Measurements from ENCODE around the gene MYMK.

Gene MYMK

GRCh38 chr9:133488686-133489252 is 36.0 kb downstream of the MYMK start:
- no peak overlapping the region for H3K4me3 Mint-ChIP-seq
- no peaks in the 10 kb centered on the region for H3K36me3 Mint-ChIP-seq
- CTCF ChIA-PET = interaction anchor here (0.6 to 1.1 kb wide), 4 partner anchors 8 to 467 kb away, joined by 3 to 4 read pairs (median 3); no protein-coding TSS in a partner anchor
- H3K27ac Mint-ChIP-seq = no peak overlapping the region
- H3K27me3 Mint-ChIP-seq = peaks cover 23% of the 10 kb centered on the region
- peaks cover 10% of the 10 kb centered on the region for H3K4me1 Mint-ChIP-seq
- H3K9me3 Mint-ChIP-seq = no peaks in the 10 kb centered on the region
- DNase-seq = no peak

GRCh38 chr9:133487331-133487725 is 37.4 kb downstream of the MYMK start:
- H3K36me3 Mint-ChIP-seq = no peaks in the 10 kb centered on the region
- peaks cover 10% of the 10 kb centered on the region for H3K4me1 Mint-ChIP-seq
- CTCF ChIA-PET = interaction anchor here (1.2 to 3.6 kb wide), 8 partner anchors 7 to 306 kb away, joined by 3 to 39 read pairs (median 6); no protein-coding TSS in a partner anchor
- H3K4me3 Mint-ChIP-seq = no peak overlapping the region
- peaks cover 33% of the 10 kb centered on the region for H3K27me3 Mint-ChIP-seq
- no peak for DNase-seq
- no peak overlapping the region for H3K27ac Mint-ChIP-seq
- no peaks in the 10 kb centered on the region for H3K9me3 Mint-ChIP-seq

- Mint-ChIP-seq H3K27ac (no peak overlapping the region), H3K27me3 (peaks cover 42% of the 10 kb centered on the region), H3K36me3 (no peaks in the 10 kb centered on the region), H3K4me3 (no peak overlapping the region), H3K4me1 (peaks cover 10% of the 10 kb centered on the region), H3K9me3 (no peaks in the 10 kb centered on the region)
- DNase-seq = peak; percentile 38
- CTCF ChIA-PET = interaction anchor here (0.7 to 3.6 kb wide), 14 partner anchors 9 to 463 kb away, joined by 3 to 39 read pairs (median 3); partner anchors contain the start of gene CACFD1
These were observed 39.1 kb downstream of the MYMK start for GRCh38 chr9:133485531-133486260.

GRCh38 chr9:133484671-133485437 is 39.9 kb downstream of the MYMK start:
- CTCF ChIA-PET = interaction anchor here (0.7 to 3.6 kb wide), 8 partner anchors 26 to 463 kb away, joined by 3 to 39 read pairs (median 3); partner anchors contain the start of gene CACFD1
- H3K27ac Mint-ChIP-seq = no peak overlapping the region
- no peak for DNase-seq
- H3K4me3 Mint-ChIP-seq = no peak overlapping the region
- H3K36me3 Mint-ChIP-seq = no peaks in the 10 kb centered on the region
- peaks cover 12% of the 10 kb centered on the region for H3K4me1 Mint-ChIP-seq
- H3K27me3 Mint-ChIP-seq = peaks cover 41% of the 10 kb centered on the region
- H3K9me3 Mint-ChIP-seq = no peaks in the 10 kb centered on the region

- no peaks in the 10 kb centered on the region for H3K36me3 Mint-ChIP-seq
- no peak overlapping the region for H3K27ac Mint-ChIP-seq
- CTCF ChIA-PET = interaction anchor here (0.6 kb wide), 2 partner anchors 144 to 186 kb away, joined by 3 to 4 read pairs; no protein-coding TSS in a partner anchor
- no peak overlapping the region for H3K4me3 Mint-ChIP-seq
- H3K27me3 Mint-ChIP-seq = peaks cover 47% of the 10 kb centered on the region
- no peaks in the 10 kb centered on the region for H3K9me3 Mint-ChIP-seq
- H3K4me1 Mint-ChIP-seq = peaks cover 18% of the 10 kb centered on the region
- no peak for DNase-seq
These were observed 41.1 kb downstream of the MYMK start for GRCh38 chr9:133483611-133484010.

- Mint-ChIP-seq H3K4me3 (peak within 1 kb of the TSS; percentile 57), H3K36me3 (no peaks in the 10 kb centered on the region), H3K27me3 (peaks cover 48% of the 10 kb centered on the region), H3K9me3 (no peaks in the 10 kb centered on the region), H3K27ac (peak within 1 kb of the TSS; percentile 28), H3K4me1 (peaks cover 10% of the 10 kb centered on the region)
- CTCF ChIA-PET = interaction anchor here (0.7 kb wide), 1 partner anchor 293 kb away, joined by 3 read pairs; no protein-coding TSS in a partner anchor
- peak; percentile 91 for DNase-seq
These were observed 45.7 kb downstream of the MYMK start, which contains the start of gene SLC2A6 for GRCh38 chr9:133478851-133479711. SLC2A6 (minus strand) TSS chr9:133479099; CDS start chr9:133479059, 40 bp downstream.

- Mint-ChIP-seq H3K4me3 (peak overlapping the region; percentile 57), H3K27me3 (peaks cover 43% of the 10 kb centered on the region), H3K27ac (no peak overlapping the region), H3K4me1 (peaks cover 12% of the 10 kb centered on the region), H3K36me3 (no peaks in the 10 kb centered on the region), H3K9me3 (no peaks in the 10 kb centered on the region)
- CTCF ChIA-PET = interaction anchor here (0.7 to 1.5 kb wide), 2 partner anchors 292 to 295 kb away, joined by 3 to 4 read pairs; no protein-coding TSS in a partner anchor
- no peak for DNase-seq
These were observed 46.5 kb downstream of the MYMK start for GRCh38 chr9:133477992-133478850.

- Mint-ChIP-seq H3K36me3 (no peaks in the 10 kb centered on the region), H3K27ac (no peak overlapping the region), H3K27me3 (peaks cover 35% of the 10 kb centered on the region), H3K4me1 (peaks cover 12% of the 10 kb centered on the region), H3K9me3 (no peaks in the 10 kb centered on the region), H3K4me3 (peak overlapping the region; percentile 28)
- CTCF ChIA-PET = interaction anchor here (1.5 kb wide), 1 partner anchor 295 kb away, joined by 4 read pairs; no protein-coding TSS in a partner anchor
- DNase-seq = no peak
These were observed 47.3 kb downstream of the MYMK start for GRCh38 chr9:133477461-133477860.

- DNase-seq = no peak
- H3K36me3 Mint-ChIP-seq = no peaks in the 10 kb centered on the region
- peaks cover 12% of the 10 kb centered on the region for H3K4me1 Mint-ChIP-seq
- no peaks in the 10 kb centered on the region for H3K9me3 Mint-ChIP-seq
- no peak overlapping the region for H3K27ac Mint-ChIP-seq
- CTCF ChIA-PET = interaction anchor here (1.5 to 1.6 kb wide), 2 partner anchors 71 to 294 kb away, joined by 3 to 4 read pairs; no protein-coding TSS in a partner anchor
- H3K27me3 Mint-ChIP-seq = peaks cover 31% of the 10 kb centered on the region
- no peak overlapping the region for H3K4me3 Mint-ChIP-seq
These were observed 47.8 kb downstream of the MYMK start for GRCh38 chr9:133476941-133477340.

- Mint-ChIP-seq H3K27ac (no peak overlapping the region), H3K36me3 (no peaks in the 10 kb centered on the region), H3K4me3 (no peak overlapping the region), H3K27me3 (peaks cover 24% of the 10 kb centered on the region), H3K4me1 (peaks cover 12% of the 10 kb centered on the region), H3K9me3 (no peaks in the 10 kb centered on the region)
- CTCF ChIA-PET = interaction anchor here (1.5 to 1.6 kb wide), 2 partner anchors 70 to 293 kb away, joined by 3 to 4 read pairs; no protein-coding TSS in a partner anchor
- DNase-seq = no peak
These were observed 48.5 kb downstream of the MYMK start for GRCh38 chr9:133476036-133476931.

GRCh38 chr9:133475292-133476012 is 49.3 kb downstream of the MYMK start:
- H3K36me3 Mint-ChIP-seq = no peaks in the 10 kb centered on the region
- no peak overlapping the region for H3K4me3 Mint-ChIP-seq
- no peak overlapping the region for H3K27ac Mint-ChIP-seq
- CTCF ChIA-PET = interaction anchor here (1.6 kb wide), 1 partner anchor 69 kb away, joined by 3 read pairs; no protein-coding TSS in a partner anchor
- peaks cover 12% of the 10 kb centered on the region for H3K4me1 Mint-ChIP-seq
- no peaks in the 10 kb centered on the region for H3K9me3 Mint-ChIP-seq
- H3K27me3 Mint-ChIP-seq = peaks cover 16% of the 10 kb centered on the region
- DNase-seq = no peak
